ENCODE measurements around the gene FRMD4A. TPM values are rescaled to one million over a fixed set of nuclear protein-coding genes. Genes with fewer than 3 reads are reported as not detected.

Gene FRMD4A
- total and polyA plus RNA-seq, 12 donors, result 9.1 to 29.6 (median 14.6) TPM

- Histone ChIP-seq H3K4me1 (replicated peaks in 1 of 2) (peaks cover 0 to 11% of the 10 kb centered on the region in 2 donors), H3K9me3 (replicated peaks in 1 of 3) (no peaks in the 10 kb centered on the region), H3K27me3 (no peaks in the 10 kb centered on the region), H3K27ac (no peak overlapping the region), H3K4me3 (no peak overlapping the region), H3K36me3 (replicated peaks in 1 of 2) (no peaks in the 10 kb centered on the region)
- intact Hi-C loops (cut with DNase I), result no loop called here
- DNase-seq, result no peak
- no peak for TF ChIP-seq POLR2A (IDR thresholded peaks at IDR 0.05)
- TF ChIP-seq, protein P1, sequence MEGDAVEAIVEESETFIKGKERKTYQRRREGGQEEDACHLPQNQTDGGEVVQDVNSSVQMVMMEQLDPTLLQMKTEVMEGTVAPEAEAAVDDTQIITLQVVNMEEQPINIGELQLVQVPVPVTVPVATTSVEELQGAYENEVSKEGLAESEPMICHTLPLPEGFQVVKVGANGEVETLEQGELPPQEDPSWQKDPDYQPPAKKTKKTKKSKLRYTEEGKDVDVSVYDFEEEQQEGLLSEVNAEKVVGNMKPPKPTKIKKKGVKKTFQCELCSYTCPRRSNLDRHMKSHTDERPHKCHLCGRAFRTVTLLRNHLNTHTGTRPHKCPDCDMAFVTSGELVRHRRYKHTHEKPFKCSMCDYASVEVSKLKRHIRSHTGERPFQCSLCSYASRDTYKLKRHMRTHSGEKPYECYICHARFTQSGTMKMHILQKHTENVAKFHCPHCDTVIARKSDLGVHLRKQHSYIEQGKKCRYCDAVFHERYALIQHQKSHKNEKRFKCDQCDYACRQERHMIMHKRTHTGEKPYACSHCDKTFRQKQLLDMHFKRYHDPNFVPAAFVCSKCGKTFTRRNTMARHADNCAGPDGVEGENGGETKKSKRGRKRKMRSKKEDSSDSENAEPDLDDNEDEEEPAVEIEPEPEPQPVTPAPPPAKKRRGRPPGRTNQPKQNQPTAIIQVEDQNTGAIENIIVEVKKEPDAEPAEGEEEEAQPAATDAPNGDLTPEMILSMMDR (IDR thresholded peaks at IDR 0.05), result no peak
- WGBS, 4 donors, result 55 to 65% (median 62%) methylated on average over 7 of the region's 7 CpGs
These were observed 294.5 kb downstream of the FRMD4A start for GRCh38 chr10:14036233-14036632.

DNA sequence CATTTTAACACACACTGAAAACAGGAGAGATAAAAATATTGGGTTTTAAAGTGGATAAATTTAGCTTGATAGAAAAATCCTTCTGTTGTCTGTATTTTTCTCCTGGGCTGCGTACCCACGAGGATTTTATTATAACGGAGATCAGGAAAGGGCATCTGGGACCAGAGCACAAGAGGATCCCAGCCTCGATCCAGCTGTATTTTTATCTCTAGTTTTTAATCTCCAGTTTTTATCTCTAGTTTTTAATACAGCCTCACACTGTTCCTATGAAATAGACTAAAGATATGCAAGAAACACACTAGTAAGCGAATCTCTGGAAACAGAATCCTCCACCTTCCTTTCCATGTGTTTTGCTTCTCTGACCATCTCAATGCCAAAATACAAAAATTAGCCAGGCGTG, 295.2 kb downstream of the FRMD4A start:
- DNase-seq, result no peak
- intact Hi-C loops (cut with DNase I), result no loop called here
- 55 to 79% (median 76%) methylated on average over 6 of the region's 6 CpGs for WGBS, 4 donors
- Histone ChIP-seq H3K9me3 (replicated peaks in 1 of 3) (no peaks in the 10 kb centered on the region), H3K36me3 (replicated peaks in 1 of 2) (no peaks in the 10 kb centered on the region), H3K4me3 (no peak overlapping the region), H3K27ac (no peak overlapping the region), H3K27me3 (no peaks in the 10 kb centered on the region), H3K4me1 (replicated peaks in 1 of 2) (peaks cover 0 to 4% of the 10 kb centered on the region in 2 donors)
- no peak for TF ChIP-seq POLR2A (IDR thresholded peaks at IDR 0.05)
- TF ChIP-seq, protein P1 (IDR thresholded peaks at IDR 0.05), result no peak

DNA sequence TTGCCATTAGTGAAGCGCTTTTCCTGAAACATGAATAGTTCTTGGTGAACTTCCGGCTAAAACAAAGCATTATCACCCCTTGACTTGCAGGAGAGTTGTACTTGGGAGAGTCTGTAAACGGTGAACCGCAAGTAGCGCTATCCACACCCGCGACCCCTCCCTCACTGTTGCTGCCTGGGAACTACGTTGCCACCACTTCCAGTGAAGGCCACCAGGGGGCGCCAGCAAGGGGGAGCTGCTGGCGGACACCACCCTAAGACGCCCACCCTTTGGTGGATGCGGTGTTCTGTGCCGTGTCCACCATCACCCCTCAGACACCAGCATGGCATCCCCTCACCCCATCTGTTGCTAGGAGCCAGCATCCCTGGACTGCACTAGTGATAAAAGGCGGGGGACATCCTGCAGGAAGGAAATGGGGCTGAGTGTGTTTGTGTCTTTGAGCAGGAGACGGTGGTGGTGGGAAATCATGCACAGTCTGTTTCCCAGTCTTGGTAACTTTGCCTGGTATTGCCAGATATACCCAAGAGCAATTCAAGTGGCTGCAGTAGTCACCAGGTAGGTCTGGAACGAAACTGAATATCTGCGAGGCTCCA, 298.2 kb downstream of the FRMD4A start:
- Histone ChIP-seq H3K36me3 (replicated peaks in 1 of 2) (no peaks in the 10 kb centered on the region), H3K4me3 (no peak overlapping the region), H3K27me3 (no peaks in the 10 kb centered on the region), H3K9me3 (replicated peaks in 1 of 3) (no peaks in the 10 kb centered on the region), H3K4me1 (replicated peaks in 1 of 2) (no peaks in the 10 kb centered on the region), H3K27ac (no peak overlapping the region)
- TF ChIP-seq POLR2A (IDR thresholded peaks at IDR 0.05), result no peak
- TF ChIP-seq, protein P1 (IDR thresholded peaks at IDR 0.05), result peak; percentile 4 to 51 (median 34)
- no peak for DNase-seq
- intact Hi-C loops (cut with DNase I), result no loop called here
- WGBS, 4 donors, result 34 to 74% (median 42%) methylated on average over 6 to 17 of the region's 17 CpGs

DNA sequence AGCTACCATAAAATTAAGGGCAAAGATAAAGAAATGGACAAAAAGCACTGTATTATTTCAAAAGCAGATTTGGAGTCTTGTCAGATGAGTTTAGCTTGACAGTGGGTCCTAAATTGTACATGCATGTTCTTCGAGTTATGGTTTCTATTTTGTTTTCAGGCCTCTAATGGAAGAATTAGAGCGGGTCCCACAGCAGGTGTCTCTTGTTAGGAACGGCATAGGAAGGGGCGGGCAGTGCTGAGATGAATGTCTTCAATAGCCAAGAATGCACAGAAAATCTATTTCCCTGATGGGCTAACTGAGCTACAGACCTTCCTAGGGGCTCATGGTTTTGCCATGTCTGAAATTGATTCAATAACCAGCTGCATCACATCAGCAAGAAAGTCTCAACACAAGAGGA, 304.4 kb downstream of the FRMD4A start:
- no peak for DNase-seq
- H3K4me1 ChIP-seq (replicated peaks in 1 of 2), result no peaks in the 10 kb centered on the region
- intact Hi-C loops (cut with DNase I), result no loop called here
- no peaks in the 10 kb centered on the region for H3K27me3 ChIP-seq
- no peaks in the 10 kb centered on the region for H3K9me3 ChIP-seq (replicated peaks in 1 of 3)
- H3K4me3 ChIP-seq, result no peak overlapping the region
- H3K27ac ChIP-seq, result no peak overlapping the region
- no peak for TF ChIP-seq POLR2A (IDR thresholded peaks at IDR 0.05)
- TF ChIP-seq, protein P1 (IDR thresholded peaks at IDR 0.05), result no peak
- WGBS, 4 donors, result 85 to 93% (median 88%) methylated on average over 4 of the region's 4 CpGs
- no peaks in the 10 kb centered on the region for H3K36me3 ChIP-seq (replicated peaks in 1 of 2)
